Measurements from ENCODE around the gene C1S.
"Not testable (repeated sequence)": the region's sequence is repeated elsewhere in the genome, so short reads cannot be mapped to it uniquely, and the experiment has no call there.

Gene C1S

DNA sequence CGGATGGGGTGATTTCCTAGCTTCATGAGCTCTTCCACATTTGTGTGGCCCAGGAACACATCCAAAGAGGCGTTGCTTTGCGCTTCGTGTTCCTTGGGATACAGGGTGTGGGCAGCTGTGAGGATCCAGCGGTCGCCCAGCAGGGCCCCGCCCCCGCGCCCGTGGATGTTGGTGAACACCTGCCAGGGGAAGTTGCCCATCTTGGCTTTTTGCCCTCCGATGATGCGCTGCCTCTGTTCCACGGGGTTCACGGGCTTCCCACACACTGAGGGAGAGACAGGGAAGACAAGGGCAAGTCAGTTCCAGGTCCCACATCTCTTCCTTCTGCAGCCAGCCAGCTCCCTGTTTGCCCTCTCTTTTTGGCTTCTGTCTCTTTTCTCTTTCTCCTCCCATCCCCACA is 20.5 kb downstream of the C1S start:
- DNase-seq = no peak

DNA sequence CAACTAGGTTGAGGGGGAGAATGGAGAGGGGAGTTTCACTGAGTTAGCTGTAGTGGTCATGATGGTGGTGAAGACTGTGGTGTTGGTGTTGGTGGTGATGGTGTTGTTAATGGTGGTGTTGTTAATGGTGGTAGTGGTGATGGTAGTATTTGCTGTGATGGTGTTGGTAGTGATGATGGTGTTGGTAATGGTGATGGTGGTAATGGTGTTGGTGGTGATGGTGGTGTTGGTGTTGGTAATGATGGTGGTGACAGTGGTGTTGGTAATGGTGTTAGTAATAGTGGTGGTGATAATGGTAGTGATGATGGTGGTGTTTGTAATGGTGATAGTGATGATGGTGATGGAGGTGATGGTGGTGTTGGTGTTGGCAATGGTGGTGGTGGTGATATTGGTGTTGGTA is 22.6 kb downstream of the C1S start:
- no peak for DNase-seq

DNA sequence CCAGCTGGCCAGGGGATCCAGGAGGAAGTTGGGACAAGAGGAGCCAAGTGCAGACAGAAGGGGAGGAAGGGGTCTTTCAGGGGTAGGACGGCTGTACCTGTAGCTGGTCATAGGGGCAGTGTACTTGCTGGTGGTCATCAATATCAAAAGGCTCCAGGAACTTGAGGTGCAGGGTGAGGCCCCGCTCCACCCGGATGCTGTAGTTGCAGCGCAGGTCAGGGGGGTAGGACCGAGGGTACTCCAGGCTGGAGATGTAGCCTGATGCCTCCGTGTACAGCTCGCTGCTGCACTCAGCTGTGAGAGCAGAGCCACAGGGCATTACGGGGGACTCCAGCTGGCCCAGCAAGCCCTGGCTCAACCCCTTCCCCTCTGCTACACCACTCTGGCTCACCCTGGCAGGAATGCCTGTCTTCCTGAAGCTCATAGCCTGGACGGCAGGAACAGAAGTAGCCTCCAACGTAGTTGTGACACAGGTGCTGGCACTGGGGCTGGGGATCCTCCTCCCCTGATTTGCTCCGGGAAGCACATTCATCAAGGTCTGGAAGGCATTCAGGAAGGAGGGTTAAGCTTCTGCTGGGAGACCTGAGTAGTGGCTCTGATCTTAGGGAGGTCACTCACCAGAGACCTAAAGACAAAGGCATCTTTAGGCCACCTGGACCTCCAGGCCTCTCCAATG is 28.8 kb downstream of the C1S start:
- no peak for DNase-seq

- DNase-seq = no peak
Measured at GRCh38 chr12:7090222-7090998, 29.9 kb downstream of the C1S start.

- no peak for DNase-seq
Measured at GRCh38 chr12:7091171-7091570, 30.7 kb downstream of the C1S start.

DNA sequence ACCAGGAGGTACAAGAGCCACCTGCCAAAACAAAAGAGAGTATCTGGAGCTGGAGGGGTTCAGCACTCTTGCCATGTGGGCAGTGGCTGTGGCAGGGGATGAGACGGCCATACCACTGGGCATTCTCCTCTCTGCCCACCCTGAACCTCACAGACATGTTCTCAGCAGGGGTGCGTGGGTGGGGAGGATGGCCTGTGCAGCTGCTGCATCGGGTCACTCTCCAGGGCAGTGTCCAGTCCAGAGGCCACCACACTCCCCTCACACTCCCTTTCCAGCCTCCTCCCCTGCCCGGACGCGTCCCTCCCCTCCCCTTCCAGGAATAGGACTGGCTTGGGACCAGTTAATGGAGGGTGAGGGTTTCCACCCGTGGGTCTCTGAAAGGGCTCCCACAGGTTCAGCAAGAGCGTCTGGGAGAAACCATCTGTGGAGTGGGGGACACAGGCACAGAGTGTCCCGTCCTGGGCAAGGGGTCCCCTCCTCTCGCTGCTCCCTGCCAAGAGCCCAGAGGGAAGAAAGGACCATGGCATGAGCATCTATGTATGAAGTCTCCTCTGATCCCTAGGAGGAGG is 31.2 kb downstream of the C1S start:
- no peak for DNase-seq

DNA sequence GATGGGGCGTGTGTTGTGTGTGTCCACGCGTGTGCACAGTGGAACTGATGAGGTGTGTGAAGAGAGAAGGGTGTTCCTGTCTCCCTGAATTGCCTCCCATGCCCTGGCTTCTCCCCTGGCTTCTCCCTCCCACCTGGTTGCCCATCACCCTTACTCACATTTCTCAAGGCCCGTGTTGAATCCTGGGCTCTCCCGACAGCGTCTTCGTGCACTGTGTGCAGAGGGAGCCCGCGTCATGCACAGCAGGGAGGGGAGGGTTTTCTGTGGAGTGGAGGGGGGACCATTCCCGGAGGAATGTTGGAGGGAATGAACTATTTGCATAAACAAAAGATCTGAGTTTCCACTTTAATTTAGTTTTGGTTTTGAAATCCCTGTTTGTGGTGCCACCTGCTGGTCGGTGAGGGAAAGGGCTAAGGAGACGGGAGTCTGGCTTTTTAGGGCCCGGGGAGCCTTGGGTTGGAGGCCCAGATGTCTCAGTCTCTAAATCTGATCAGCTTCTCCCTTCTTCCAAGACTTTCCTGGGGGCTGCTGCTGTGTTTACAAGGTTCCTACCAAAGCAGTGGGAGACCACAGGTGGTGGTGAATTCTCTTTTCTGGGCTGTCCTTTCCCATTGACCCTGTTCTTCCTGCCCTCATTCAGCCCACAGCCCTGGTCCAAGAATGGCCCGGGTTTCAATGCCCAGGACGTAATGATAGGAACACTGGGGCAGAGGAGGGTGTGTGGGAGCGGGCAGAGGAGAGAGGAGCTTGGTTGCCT is 31.9 kb downstream of the C1S start, which contains the start of gene C1R:
Gene C1R (minus strand): TSS at position 217 of the 757 bp plus-strand sequence. CDS start 57 bp downstream, at position 160.
- DNase-seq = peak; percentile 66 to 72

GRCh38 chr12:7092986-7093460 is 32.5 kb downstream of the C1S start:
- DNase-seq = no peak

DNA sequence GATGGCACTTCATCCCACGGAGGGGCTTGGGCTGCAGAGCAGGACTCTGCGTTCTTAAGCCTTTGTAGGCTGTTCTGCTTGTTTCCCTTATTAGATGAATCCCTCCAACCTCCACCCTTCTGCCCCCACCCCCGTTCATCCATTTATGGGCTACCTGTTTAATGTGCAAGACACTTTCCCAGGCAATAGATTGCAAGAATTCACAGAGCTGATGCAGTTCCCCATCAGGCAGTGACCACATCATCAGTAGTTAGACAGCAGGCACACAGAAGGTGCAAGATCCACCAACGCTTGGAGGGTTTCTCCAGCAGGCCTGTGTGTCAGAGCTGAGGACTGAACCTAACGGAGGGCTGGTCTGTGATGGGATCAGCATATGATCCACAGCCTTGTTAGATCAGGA is 33.0 kb downstream of the C1S start:
- no peak for DNase-seq

- DNase-seq = no peak
Measured at GRCh38 chr12:7093892-7094291, 33.4 kb downstream of the C1S start.

DNA sequence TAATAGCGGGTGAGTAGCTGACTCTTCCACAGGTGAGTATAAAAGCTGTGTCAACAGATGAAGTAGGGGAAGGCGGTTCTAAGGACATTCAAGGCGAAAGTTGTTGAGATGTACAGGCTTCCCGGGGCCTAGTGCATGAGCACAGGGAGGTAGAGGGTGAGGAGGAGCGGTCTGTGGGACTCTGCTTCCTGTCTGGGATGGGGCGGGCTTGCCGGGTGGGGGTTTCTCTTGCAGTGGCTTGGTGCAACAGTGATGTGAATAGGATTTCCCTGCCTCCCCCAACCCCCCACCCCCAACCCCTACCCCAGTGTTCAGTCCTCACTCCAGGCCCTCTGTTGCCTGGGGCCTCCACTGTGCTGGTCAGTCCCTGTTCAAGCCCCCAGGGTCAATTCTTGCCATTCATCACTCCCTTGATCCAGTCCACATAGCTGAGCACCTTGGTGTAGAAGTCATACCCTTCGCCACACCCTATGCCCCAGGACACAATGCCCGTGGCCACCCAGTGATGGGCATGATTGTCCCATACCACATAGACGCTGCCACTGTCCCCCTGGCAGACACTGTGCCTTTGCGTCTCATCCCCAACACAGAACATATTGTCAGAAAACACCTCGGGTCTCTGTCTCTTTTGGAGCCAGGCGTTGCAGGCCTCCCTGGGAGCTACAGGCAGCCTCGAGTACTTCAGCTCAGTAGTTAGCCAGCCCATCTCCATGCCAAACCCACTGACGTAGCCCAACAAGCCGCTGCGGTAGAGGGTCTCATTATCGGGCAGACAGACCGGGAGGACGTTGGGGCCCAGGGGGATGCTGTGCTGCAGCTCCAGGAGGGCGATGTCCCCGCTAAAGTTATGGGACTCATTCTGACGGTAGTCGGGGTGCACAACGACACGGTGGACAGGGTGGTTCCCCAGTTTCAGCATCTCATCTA is 35.8 kb downstream of the C1S start:
- no peak for DNase-seq

DNA sequence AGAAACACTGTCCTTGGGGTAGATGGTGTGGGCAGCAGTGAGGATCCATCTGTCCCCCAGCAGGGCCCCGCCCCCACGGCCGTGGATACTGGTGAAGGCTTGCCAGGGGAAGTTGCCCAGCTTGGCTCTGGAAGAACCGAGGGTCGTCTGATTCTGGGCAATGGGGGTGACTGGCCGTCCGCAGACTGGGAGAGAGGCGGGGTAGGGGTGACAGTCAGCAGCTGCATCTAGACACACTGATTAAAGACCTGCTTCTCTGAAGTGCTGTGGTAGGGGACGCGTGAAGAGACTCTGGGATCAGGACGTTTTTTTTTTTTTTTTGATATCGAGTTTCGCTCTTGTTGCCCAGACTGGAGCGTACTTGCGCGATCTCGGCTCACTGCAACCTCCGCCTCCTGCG is 36.5 kb downstream of the C1S start:
- DNase-seq = no peak

GRCh38 chr12:7099290-7099996 is 38.9 kb downstream of the C1S start:
- no peak for DNase-seq

DNA sequence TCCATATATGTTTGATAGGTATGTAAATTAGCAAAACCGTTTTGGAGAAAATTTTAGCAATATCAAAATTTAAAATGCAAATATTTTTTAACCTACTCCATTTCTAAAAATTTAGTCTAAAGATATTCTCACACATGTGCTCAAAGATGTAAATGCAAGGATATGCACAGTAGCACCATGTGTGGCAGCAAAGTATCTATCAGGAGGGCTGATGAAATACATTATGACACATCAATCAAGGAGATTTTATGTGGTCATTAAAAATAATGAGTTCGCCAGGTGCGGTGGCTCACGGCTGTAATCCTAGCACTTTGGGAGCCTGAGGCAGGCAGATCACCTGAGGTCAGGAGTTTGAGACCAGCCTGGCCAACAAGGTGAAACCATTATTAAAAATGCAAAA is 39.7 kb downstream of the C1S start:
- no peak for DNase-seq

GRCh38 chr12:7101047-7101693 is 40.7 kb downstream of the C1S start:
- no peak for DNase-seq

DNA sequence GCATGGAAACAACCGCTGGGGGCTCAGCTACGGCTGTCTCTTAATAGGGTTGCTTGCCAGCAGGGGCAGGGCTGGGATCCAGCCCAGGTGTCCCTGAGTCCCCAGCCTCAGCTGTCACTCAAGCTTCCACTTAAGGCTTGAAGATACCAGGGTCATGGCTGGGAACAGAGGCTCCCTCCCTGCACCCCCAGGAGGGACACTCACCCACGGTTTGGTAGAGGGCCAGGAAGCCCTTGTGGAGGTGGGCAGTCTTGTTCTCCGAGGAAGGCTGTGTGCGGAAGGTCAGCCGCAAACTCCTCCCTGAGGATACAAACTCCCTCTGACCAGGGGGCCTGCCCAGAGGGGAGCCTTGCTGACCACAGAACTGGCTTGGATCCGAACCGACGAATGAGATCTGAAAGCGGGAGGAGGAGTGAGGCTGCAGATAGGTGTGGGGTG is 41.2 kb downstream of the C1S start:
- DNase-seq = no peak

DNA sequence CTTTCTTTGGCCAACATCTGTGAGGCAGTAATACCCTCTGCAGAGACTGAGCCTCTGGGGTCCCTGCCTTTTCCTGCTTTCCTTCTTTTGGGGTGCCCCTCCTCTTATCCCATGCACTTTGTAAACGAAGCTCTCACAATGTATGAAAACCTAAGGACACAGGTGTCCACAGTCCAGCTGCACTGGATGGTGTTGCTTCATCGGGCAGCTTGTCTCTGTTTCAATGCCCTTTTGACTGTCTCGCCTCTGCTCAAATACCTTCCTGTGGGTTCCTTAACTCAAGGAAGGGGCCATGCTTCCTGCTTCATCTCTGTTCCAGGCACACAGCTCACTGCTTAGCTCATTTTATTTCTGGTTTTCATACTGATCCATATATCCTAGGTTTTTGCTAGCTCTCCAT is 42.1 kb downstream of the C1S start:
- no peak for DNase-seq

GRCh38 chr12:7103837-7104584 is 43.5 kb downstream of the C1S start:
- no peak for DNase-seq

DNA sequence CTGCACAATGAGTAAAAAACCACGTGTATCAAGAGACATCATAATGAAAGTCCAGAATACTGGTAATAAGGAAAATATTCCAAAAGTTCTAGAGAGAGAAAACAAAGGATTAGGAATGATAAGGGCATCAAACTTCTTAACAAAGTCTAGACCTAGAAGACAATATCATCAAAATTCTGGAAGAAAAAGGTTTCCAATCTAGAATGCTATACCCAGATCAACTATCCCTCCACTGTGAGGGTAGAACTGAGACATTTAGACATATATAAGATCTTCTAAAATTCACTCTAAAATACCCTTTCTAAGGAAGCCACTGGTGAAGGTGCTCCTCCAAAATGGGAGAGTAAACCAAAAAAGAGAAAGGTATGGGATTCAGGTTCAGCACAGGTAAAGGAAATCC is 45.6 kb downstream of the C1S start:
- DNase-seq = no peak

- not testable (repeated sequence) for DNase-seq
Measured at GRCh38 chr12:7107181-7107580, 46.7 kb downstream of the C1S start.

All from activated CD4-positive, alpha-beta T cell treated with anti-CD3 and anti-CD28 coated beads, Interleukin-2, amount 50 U/mL, for 4 hours (primary cell).